Prostate gland (tissue), 2 donors: ENCODE results near the gene SMIM5. TPM values are rescaled to one million over a fixed set of nuclear protein-coding genes. Genes with fewer than 3 reads are reported as not detected.

Experiments
- DNase-seq: peaks from one replicate; pipeline ENCODE4 v3.0.0-alpha.2; 2019; ENCODE audit warnings: low spot score
- H3K27ac ChIP-seq, 2 donors: fragments of 200-600 bp; sonication (generic); 2 replicates each; pipeline ENCODE4 v1.5.1; 2017 to 2019
- H3K27me3 ChIP-seq: fragments of 200-600 bp; sonication (generic); replicated peaks from 2 replicates; pipeline ENCODE4 v1.5.1; 2019; ENCODE audit not compliant: insufficient read depth
- H3K36me3 ChIP-seq, 2 donors: fragments of 200-600 bp; sonication (generic); 1 replicate in 1 of 2; 2 replicates in 1 of 2; pipeline versions ENCODE4 v1.5.1 to v1.8.1; 2017 to 2019
- H3K4me1 ChIP-seq: fragments of 200-600 bp; sonication (generic); replicated peaks from 2 replicates; pipeline ENCODE4 v1.5.1; 2019
- H3K4me3 ChIP-seq, 2 donors: fragments of 200-600 bp; sonication (generic); 2 replicates each; pipeline ENCODE4 v1.5.1; 2017 to 2019
- H3K9me3 ChIP-seq: fragments of 200-600 bp; sonication (generic); 2 replicates; pipeline ENCODE4 v1.5.1; 2017
- CTCF ChIP-seq, 4 experiments: fragments of 200-600 bp in 2 of 4; fragments of 450-650 bp in 2 of 4; sonication (generic) in 2 of 4; IDR thresholded peaks; 1 replicate in 3 of 4; 2 replicates in 1 of 4; pipeline ENCODE4 v1.5.1; 2016 to 2019; ENCODE audit warnings: antibody characterized with exemption in 4 of 4, mild to moderate bottlenecking in 2 of 4, moderate library complexity in 2 of 4
- POLR2A ChIP-seq: fragments of 450-650 bp; IDR thresholded peaks from one replicate; pipeline ENCODE4 v1.6.1; 2016; ENCODE audit warnings: antibody characterized with exemption, mild to moderate bottlenecking
- POLR2AphosphoS5 ChIP-seq: sonication (generic); formaldehyde crosslinking; IDR thresholded peaks from one replicate; pipeline ENCODE4 v1.6.1; 2017; ENCODE audit warnings: antibody characterized with exemption
- WGBS: methylation state at CpG from one replicate; pipeline ENCODE4 v1.1.5; 2018; 5-methylcytosine and 5-hydroxymethylcytosine counted together
- intact Hi-C: fragments of 100-400 bp; cut with DNase I; formaldehyde crosslinking; loops from one replicate; pipeline ENCODE4 v1.14.2; 2022
- total RNA-seq, 2 donors: library from RNA; depleted of rRNA; stranded (reverse); fragments of >200 nt; gene quantifications; one replicate each; pipeline ENCODE4 v1.1.0, GENCODE V29; 2016

Gene SMIM5
- total RNA-seq, 2 donors from 2014 or later: 0.27 to 4.1 TPM

GRCh38 chr17:75645889-75646637, 12.8 kb downstream of the SMIM5 start:
- H3K36me3 ChIP-seq: peaks cover 0 to 6% of the 10 kb centered on the region in 2 donors
- no peak overlapping the region for H3K4me3 ChIP-seq
- H3K9me3 ChIP-seq: no peaks in the 10 kb centered on the region
- intact Hi-C loops: no loop called here
- no peaks in the 10 kb centered on the region for H3K27me3 ChIP-seq
- 47% methylated on average over 17 of the region's 17 CpGs for WGBS
- H3K4me1 ChIP-seq: peaks cover 13% of the 10 kb centered on the region
- peak overlapping the region; percentile 33 to 67 for H3K27ac ChIP-seq
- peak; percentile 57 for TF ChIP-seq POLR2AphosphoS5
- no peak for TF ChIP-seq CTCF (IDR thresholded peaks at IDR 0.05)
- peak; percentile 57 for TF ChIP-seq POLR2A
- peak; percentile 61 for DNase-seq

GRCh38 chr17:75646638-75646992, 13.4 kb downstream of the SMIM5 start:
- 92% methylated on average over 6 of the region's 6 CpGs for WGBS
- H3K27ac ChIP-seq: peak overlapping the region; percentile 33 to 67
- DNase-seq: no peak

GRCh38 chr17:75647061-75647460, 13.8 kb downstream of the SMIM5 start:
- H3K4me3 ChIP-seq: no peak overlapping the region
- no peak for TF ChIP-seq POLR2A
- H3K36me3 ChIP-seq: peaks cover 0 to 6% of the 10 kb centered on the region in 2 donors
- no peaks in the 10 kb centered on the region for H3K9me3 ChIP-seq
- no peaks in the 10 kb centered on the region for H3K27me3 ChIP-seq
- peaks cover 11% of the 10 kb centered on the region for H3K4me1 ChIP-seq
- 74% methylated on average over 7 of the region's 7 CpGs for WGBS
- DNase-seq: no peak
- no peak overlapping the region for H3K27ac ChIP-seq
- intact Hi-C loops: no loop called here

More at GRCh38 chr17:75646638-75646992, 13.4 kb downstream of the SMIM5 start:
- peaks cover 0 to 6% of the 10 kb centered on the region in 2 donors for H3K36me3 ChIP-seq
- intact Hi-C loops: no loop called here
- H3K4me1 ChIP-seq: peaks cover 13% of the 10 kb centered on the region
- no peak overlapping the region for H3K4me3 ChIP-seq
- H3K27me3 ChIP-seq: no peaks in the 10 kb centered on the region
- H3K9me3 ChIP-seq: no peaks in the 10 kb centered on the region
- TF ChIP-seq POLR2AphosphoS5: no peak
- TF ChIP-seq CTCF (IDR thresholded peaks at IDR 0.05): no peak
- TF ChIP-seq POLR2A: no peak

- Histone ChIP-seq H3K27ac (no peak overlapping the region), H3K27me3 (no peaks in the 10 kb centered on the region), H3K36me3 (peaks cover 0 to 6% of the 10 kb centered on the region in 2 donors), H3K9me3 (no peaks in the 10 kb centered on the region), H3K4me1 (peaks cover 2% of the 10 kb centered on the region), H3K4me3 (no peak overlapping the region)
- intact Hi-C loops: no loop called here
- 94% methylated on average over 7 of the region's 7 CpGs for WGBS
- no peak for TF ChIP-seq POLR2A
- TF ChIP-seq POLR2AphosphoS5: no peak
- no peak for TF ChIP-seq CTCF (IDR thresholded peaks at IDR 0.05)
- no peak for DNase-seq
These were observed 14.7 kb downstream of the SMIM5 start for GRCh38 chr17:75647921-75648320.

- Histone ChIP-seq H3K27me3 (no peaks in the 10 kb centered on the region), H3K4me3 (no peak overlapping the region), H3K27ac (no peak overlapping the region), H3K36me3 (peaks cover 0 to 6% of the 10 kb centered on the region in 2 donors), H3K4me1 (no peaks in the 10 kb centered on the region), H3K9me3 (no peaks in the 10 kb centered on the region)
- intact Hi-C loops: no loop called here
- 86% methylated on average over 6 of the region's 6 CpGs for WGBS
- DNase-seq: no peak
- TF ChIP-seq POLR2A (no peak), CTCF (IDR thresholded peaks at IDR 0.05) (no peak), POLR2AphosphoS5 (no peak)
These were observed 16.5 kb downstream of the SMIM5 start for GRCh38 chr17:75649687-75650086.
